Stimulated activated CD8-positive, alpha-beta memory T cell treated with anti-CD3 and anti-CD28 coated beads, Interleukin-15, amount 100 ng/mL, for 1 hour (primary cell): Measurements from ENCODE around the gene HES3.
"Not testable (repeated sequence)": the region's sequence is repeated elsewhere in the genome, so short reads cannot be mapped to it uniquely, and the experiment has no call there.

Experiments
- DNase-seq: peaks from one replicate; pipeline ENCODE4 v3.0.0-alpha.2; 2020; ENCODE audit warnings: low read depth

Gene HES3

DNA sequence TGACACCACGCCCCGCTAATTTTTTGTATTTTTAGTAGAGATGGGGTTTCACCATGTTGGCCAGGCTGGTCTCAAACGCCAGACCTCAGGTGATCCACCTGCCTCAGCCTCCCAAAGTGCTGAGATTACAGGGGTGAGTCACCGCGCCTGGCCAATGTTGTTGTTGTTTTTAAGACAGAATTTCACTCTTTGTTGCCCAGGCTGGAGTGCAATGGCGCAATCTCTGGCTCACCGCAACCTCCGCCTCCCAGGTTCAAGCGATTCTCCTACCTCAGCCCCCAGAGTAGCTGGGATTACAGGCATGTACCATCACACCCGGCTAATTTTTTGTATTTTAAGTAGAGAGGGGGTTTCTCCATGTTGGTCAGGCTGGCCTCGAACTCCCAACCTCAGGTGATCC is 24.3 kb upstream of the HES3 start:
- DNase-seq, result not testable (repeated sequence)

DNA sequence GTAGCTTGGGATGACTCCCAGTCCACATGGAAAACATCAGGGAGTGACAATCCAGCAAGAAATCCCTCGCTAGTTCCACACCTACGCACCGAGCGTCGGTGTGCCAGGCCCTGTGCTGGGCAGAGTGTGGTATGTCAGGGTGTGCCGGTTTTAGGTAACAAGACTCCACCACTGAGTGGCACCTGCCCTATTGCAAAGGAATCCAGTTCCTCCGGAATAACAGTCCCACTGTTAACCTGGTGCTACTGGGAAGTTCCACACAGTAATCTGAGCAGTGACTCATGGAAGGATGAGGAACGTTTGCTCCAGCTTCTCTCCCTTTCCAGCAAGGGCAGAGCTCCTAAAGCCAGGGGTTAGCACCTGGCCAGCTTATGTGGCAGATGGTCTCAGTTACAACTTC is 23.7 kb upstream of the HES3 start:
- DNase-seq, result no peak

DNA sequence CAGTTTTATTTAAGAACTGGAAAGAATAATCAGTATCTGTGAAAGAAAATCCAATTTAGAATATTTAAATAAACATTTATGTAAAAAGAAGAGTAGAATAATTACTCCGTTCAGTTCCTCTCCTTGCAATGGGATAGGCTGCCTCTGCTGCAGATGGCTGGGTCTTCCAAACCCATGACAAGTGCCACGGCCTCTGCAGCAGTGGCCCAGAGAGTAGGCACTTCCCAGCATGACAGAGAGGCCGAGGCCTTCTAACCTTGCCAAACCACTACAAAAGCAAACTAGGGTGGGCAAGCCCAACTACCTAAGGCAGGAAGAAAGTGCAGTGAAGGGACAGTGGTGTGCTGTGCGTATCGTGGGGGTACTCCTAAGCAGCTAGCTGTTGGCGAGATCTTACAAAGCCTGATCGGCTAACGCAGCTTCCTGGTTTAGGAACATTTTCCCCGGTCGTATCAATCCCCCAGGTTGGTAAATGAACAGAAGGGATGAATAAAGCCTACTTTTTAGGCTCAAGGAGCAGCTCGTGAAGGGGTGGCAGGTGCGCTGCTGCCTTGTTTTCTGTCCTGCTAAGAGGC is 22.7 kb upstream of the HES3 start:
- DNase-seq, result no peak

DNA sequence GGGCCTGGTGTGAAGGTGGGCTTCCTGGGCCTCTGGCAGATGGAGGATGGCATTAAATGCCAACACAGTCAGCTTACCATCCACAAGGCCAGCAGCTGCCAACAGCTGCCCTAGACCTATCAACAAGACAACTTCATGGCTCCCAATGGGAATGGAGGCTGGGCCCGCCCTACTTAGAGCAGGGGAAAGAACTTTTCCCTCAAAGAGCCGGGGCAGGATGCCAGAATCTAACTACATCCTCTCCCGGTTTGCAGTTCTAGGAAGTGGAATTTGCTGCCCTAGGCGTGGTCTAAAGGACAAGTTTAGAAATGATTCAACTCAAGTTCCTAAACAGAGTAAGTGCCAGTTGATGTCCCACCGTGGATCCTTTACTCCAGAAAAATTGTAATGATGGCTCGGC is 21.3 kb upstream of the HES3 start:
- DNase-seq, result no peak

DNA sequence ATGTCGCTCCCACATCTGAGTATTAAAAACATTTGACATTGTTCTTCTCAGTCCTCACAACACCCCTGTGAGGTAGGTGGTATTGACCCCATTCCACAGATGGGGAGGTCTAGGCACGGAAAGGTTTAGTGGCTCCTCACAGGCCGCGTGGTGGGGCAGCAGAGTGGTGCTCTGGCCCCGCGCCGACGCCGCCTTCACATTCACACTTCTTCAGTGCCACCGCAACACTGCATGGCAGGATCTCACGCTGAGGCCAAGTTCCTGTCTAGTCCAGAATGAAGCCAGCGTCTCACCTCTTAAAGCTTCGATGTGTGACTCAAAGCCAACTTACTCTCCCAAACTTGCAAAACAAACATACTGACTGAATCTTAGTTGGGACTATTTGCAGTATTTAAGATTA is 20.4 kb upstream of the HES3 start:
- no peak for DNase-seq

DNA sequence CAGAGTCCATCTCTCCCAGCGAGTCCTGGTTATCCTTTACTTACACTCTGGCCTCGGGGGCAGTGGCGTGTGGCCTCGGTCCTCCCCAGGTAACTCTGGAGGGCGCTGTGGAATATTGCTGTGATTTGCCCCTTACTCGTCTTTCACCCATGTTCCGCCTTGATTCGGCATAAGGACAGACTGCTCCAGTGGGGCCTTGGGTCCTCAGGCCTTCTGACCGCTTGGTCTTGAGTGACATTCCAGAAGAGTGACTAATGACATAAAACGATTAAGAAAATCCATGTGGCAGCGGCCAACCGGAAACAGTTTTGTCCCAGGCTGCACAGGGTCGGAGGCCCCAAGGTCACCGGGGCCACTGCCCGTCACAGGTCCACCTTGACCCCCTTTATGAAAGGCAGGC is 19.3 kb upstream of the HES3 start:
- DNase-seq, result no peak

DNA sequence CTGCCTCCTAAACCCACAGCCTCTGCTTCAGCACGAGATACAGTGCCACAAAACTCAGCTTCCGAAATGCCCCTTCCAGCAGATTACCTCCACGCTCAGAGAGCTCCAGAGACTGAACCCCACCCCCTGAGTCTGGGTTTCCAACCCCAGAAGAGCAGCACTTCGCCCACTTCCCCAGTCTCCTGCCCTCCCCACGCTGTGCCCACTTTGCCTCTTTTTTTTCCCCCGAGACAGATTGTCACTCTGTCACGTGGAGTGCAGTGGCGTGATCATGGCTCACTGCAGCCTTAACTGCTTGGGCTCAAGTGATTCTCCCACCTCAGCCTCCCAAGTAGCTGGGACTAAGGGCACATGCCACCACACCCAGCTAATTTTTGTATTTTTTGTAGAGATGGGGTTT is 18.3 kb upstream of the HES3 start:
- DNase-seq, result no peak

DNA sequence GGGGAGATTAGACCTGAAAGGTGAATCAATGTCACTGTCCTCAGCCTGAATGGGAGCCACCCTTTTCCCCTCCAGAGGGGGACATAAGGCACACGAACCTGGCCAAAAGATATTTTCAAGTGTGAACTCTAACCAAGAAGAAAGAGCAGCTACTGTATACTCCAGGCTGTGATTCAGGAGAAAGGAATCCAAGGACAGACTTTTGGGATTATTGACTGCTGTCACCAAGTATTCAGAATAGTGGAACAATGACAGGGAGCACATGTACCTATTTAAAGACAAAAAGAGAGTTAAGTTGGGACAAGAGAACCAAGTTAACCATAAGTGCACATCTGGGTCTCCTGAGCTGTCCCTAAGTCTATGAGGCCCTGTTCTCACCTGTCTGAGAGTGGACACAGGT is 10.6 kb upstream of the HES3 start:
- DNase-seq, result no peak

DNA sequence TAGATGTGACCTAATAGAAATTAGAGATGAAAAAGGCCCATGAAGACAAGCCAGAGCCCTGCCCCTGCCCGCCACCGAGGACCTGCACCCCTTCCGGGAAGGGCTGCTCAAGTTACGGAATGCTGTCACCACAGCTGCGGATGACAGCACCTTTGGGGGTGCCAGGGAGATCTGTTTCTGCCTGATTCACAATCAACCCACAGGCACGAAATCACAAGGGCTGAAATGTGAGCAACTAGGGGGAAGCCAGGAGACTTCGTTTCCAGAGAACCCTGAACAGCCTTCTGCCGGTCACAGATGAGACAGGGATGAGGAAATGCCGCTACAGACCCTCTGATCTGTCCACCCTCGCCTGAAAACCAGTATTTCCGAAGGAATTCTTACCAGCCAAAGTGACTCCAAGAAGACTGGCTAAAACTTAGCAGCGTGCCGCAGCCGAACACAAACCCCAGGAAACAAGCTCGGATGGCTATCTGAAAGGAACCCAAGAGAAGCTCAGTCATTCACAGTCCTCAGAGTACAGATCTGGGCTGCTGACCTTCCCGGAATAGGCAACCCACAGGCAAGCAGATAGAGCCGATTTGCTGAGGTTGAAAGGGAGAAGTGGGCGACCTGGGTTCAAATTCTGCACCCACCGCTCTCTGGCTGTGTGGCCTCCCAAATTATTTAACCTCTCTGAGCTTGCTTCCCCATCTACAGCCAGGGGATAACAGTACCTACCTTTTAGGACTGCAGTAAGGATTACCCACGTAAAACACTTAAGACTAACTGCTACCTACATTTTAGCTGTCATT is 9.3 kb upstream of the HES3 start:
- DNase-seq, result no peak

DNA sequence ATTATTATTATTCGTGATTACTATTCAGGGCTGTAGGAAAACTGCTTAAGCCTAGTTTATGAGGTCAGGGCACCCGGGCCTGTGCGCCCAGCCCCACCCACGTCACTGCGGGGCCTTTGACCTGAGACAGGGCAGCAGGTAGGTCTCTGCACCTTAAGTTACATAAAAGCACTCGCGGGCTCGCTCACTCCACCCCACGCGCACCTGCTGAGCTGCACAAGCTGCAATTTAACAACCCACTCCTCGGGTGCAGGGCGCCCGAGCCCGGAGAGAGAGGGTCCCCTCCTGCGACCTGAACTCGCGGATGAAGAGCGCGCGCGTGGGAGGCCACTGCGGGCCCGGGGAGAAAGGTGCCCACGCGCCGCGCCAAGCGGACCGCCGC is 8.7 kb upstream of the HES3 start:
- DNase-seq, result no peak

DNA sequence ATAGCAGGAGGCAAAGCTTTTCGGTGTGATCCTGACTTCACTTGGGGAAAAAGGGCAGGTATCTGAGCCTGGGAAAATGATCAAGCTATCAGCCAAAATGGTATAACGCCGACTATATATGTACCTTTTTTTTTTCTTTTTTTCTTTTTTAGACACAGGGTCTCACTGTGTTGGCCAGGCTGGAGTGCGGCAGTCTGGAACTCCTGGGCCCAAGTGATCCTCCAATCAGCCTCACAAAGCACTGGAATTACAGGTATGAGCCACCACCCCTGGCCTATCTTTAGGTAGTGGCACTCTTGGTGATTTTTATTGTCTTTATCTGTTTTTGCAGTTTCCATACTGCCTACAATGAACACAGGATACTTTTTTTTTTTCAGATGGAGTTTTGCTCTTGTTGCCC is 6.9 kb upstream of the HES3 start:
- no peak for DNase-seq

DNA sequence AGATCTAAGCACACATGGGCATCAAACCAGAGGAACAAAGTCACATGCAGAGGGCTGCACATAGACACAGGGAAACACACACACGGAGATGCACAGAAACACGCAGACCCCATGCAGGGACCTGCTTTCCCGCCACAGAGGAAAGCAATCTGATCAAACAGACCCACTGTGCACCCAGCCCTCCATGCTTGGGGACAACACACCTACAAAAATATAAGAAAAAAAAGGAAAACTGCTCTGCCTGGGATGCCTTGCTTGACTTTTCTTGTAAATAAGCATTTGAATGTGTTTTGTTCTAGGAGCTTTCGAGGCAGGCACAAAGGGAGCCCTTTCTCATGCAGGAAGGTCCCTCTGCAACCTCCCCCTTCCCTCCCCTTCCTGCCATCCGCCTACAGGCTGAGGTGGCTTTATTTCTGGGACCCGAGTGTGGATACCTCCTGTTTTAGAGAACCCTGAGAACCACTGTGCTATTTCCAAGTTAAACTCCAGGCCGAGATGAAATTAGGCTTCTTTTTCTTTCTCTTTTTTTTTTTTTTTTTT is 4.7 kb upstream of the HES3 start:
- no peak for DNase-seq

DNA sequence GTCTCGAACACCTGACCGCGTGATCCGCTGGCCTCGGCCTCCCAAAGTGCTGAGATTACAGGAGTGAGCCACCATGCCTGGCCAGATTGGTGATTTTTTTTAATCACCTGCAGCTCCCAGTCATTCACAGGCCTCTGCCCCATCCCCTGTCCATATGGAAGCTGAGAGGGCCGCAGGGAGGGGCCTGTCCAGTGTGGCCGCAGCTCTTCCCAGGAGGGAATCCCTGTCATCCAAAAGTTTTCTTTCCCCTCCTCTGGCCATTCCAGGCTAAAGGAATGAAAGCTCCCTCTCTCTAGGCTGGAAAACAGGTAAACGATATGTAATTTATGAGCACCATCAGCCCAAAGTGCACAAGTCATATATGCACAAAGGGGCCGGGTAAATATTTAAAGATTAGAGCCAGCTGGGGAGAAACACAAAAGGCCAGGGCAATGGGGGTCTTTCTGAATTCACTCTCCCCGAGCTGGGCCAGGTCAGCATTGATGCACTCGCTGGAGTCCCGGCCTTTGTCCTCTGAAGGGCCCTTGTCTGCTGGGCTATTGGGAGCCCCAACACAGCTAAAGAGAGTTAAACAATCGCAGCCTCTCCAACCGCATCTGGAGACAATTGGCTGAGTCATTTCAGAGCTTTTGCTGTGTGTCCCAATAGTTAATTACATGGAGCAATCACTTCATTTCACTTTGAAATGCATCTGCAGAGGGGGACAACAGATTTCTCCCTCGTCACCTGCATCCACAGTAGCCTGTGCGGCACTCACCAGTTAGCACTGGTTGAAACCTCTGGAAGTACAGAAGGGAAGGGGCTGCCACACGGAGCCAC is 3.8 kb upstream of the HES3 start:
- DNase-seq, result no peak

DNA sequence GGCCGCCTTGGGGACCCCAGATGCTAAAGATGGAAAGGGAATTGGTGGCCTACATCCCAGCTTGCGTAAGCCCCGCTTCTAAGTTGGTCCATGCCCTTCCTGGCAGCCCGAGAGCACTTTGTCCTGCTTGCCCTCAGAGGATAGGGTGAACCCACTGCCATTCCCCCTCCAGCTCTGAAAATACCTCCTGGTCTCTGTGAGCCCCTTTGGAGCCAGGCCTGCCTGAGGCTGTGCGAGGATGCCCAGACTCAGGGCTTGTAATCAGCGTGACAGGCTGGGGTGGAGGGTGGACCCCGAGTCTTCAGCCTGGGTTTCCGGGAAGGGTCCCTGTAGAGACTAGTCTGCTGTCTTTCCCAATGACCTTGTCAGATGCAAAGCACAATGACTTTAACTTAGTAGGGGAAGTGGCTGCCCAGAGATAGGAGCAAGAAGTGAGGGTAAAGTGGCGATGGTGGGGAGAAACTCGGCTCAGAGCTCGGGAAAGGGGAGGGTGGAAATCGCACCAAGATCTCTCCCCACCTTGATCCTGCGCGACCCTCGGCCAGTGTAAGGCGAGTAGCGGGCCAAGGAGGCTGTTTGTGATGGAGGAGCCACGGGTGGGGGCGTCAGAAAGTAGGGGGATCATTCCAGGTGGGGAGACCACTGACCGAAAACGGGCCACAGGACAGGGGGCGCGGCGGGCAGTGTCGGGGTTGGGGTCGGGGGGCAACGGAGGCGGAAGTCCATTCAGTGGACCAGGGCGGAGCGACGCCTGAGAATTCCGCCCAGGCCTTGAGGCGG is 2.7 kb upstream of the HES3 start:
- DNase-seq, result no peak

DNA sequence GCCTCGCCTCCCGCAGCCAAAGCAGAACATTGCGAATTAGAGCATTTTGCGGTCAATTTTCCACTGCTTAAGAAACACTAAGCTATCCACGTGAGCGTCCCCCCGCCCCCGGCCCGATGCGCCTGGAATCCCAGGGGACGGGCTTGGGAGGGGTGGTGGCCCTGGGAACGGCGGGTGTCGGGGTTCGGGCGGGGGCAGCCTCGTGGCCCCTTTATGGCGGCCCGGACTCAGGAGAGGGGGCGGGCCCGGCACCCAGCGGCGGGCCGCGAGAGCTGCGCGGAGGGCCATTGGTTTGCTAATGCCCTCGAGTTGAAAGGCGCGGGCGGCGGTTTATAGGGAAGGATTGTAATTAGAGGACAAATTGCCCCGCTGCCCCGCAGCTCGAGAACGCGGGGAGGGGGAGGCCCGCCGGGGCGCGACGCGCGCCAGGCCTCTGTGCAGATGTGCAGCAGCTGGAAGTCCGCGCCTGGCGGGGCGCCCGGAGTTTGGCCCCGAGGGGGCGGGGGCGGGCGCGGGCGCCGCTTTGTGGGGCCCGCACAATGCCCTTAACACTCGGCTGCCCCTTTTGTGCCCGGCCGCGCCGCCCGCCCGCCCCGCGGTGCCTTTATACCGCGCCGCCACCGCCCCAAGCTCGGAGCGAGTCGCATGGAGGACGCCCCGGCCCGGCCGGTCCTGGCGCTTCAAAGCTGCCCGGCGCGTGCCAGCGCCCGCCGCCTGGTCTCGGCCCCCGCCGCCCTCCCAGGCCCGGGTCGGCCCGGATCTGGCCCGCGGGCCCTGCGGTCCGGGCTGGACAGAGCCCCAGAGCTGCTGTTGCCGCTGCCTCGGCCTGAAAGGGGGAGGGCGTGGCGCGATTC is 1.9 kb upstream of the HES3 start:
- no peak for DNase-seq

DNA sequence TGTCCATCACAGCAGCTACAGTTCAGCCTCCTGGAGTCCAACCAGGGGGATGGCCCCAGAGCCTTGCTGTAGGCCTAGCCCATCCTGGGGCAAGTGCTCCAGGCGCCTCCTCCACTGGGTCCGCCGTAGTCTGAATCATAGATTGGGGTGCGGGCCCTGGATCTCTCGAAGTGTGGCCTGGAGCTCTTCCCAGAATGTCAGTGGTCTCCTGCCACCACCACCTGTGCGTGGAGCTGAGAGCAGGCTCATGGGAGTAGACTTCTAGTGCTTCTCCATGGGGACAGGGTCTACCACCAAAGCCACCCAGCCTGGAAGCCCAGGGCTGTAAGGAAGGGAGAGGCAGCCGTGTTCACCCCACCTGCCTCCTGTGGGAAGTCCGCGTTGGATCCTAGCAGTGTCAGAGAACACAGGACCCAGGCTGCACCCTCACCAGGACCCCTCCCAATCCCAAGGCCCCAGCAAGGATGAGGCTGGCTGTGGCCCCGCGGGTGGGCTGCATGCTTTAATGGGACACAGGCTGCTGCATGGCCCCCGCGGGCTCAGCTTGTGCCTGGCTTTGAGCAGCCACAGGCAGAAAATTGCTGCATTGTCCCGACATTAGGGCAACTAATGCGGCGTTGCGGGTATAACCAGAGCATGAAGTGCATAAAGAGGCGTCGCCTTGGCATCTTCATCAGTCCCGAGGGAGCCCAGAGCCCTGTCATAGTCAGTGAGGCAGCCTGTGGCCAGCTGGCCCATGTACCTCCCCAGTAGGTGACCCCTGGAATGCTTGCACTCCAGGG is 735 bp upstream of the HES3 start:
- DNase-seq, result no peak

DNA sequence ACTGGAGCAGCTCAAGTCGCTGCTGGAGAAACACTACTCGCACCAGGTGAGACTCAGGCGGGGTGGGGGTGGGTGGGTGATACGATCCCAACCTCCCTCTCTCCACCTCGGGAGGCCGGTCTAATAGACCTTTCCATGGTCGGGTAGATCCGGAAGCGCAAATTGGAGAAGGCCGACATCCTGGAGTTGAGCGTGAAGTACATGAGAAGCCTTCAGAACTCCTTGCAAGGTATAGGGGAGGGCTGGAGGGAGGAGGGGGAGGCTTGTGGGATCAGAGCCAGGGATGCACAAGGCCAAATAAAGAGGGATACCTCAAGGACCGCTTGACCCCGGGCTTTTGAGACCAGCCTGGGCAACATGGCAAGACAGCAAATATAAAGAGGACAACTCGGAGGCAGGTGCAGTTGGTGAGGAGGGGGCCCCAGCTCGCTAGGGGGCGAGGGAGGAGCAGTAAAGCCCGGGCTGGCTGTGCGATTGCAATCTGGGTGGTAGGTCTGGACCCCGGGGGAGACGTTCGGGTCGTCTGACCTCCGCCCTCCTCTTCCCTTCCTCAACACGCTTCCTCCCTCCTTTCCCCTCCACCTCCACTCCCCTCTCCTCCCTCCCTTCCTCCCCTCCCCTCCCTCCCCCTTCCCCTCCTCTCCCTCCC is 546 bp downstream of the HES3 start:
- no peak for DNase-seq

DNA sequence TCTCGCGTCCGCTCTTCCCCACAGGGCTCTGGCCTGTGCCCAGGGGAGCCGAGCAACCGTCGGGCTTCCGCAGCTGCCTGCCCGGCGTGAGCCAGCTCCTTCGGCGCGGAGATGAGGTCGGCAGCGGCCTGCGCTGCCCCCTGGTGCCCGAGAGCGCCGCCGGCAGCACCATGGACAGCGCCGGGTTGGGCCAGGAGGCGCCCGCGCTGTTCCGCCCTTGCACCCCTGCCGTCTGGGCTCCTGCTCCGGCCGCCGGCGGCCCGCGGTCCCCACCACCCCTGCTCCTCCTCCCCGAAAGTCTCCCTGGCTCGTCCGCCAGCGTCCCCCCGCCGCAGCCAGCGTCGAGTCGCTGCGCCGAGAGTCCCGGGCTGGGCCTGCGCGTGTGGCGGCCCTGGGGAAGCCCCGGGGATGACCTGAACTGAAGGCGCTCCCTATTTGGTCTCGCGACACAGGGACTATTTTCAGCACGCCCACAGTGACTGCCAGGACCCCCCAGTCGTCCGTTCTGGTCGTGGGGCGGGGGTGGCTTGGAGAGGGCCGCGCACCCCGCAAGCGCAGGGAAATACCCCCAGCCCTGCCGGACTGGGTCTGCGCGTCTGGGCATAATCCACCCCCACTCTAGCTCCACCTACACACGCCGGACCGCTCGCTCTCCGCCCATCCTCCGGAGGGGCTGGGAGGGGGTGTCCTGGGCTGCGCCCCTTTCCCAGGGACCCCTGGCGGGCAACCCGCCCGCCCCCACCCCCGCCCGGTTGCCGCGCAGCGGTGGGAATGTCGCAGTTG is 1.3 kb downstream of the HES3 start:
- peak; percentile 60 for DNase-seq

DNA sequence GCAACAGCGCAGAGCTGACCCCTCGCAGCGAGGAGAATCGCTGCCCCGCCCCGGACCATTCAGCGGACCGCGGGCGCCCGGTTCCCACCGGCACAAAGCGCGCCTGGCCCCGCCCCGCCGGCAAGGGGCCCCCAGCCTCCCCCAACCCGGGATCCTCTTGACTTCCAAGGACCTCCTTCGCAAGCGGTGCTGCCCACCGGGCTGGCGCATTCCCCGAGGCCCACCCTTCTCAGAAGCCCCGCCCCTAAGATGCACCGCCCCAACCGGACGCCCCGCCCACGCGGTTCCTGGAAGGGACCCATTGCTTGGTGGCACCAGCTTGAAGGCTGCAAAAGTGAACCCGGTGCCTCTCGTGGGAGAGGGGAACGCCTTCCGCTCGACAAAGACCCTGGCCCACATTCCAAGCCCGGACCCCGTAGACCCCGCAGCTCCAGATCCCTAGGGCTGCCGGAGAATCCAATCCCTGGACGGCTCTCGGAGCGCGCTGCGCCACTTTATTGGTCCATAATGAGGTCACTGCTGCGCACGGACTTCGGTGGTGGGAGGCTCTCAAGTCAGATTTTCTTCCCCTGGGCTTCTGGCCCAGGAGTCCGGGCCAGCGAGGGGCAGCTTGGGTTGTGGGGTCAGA is 2.0 kb downstream of the HES3 start:
- no peak for DNase-seq
